Kidney (tissue), 14 donors: ENCODE data around the gene CDH13. TPM values are rescaled to one million over a fixed set of nuclear protein-coding genes. Genes with fewer than 3 reads are reported as not detected.

Experiments used
- DNase-seq, 5 donors: peaks; one replicate each; pipeline ENCODE4 v3.0.0-alpha.2; 2013 to 2020
- FAIRE-seq: peaks from 2 replicates; lab custom pipeline; 2012; peaks lifted over from hg19 to GRCh38; lab: Jason Lieb, UNC
- H3K27ac ChIP-seq, 2 donors: one replicate each; pipeline ENCODE4 v1.7.0; 2013; ENCODE audit warnings: low read depth in 2 of 2, low read length in 2 of 2, inconsistent platforms in 1 of 2
- H3K27me3 ChIP-seq: one replicate; pipeline ENCODE4 v1.7.1; 2013; ENCODE audit warnings: low read length, inconsistent platforms; ENCODE audit not compliant: control insufficient read depth, insufficient read depth
- H3K36me3 ChIP-seq, 3 donors: one replicate each; pipeline versions ENCODE4 v1.7.0 to v1.7.1; 2013; ENCODE audit warnings: low read length in 3 of 3, control low read depth in 1 of 3, inconsistent platforms in 1 of 3; ENCODE audit not compliant: insufficient read depth in 3 of 3, control insufficient read depth in 2 of 3
- H3K4me1 ChIP-seq, 3 donors: one replicate each; pipeline versions ENCODE4 v1.7.0 to v1.7.1; 2013; ENCODE audit warnings: low read length in 3 of 3, inconsistent platforms in 1 of 3, low read depth in 1 of 3; ENCODE audit not compliant: control insufficient read depth in 2 of 3, insufficient read depth in 2 of 3
- H3K4me3 ChIP-seq, 3 donors: one replicate each; pipeline versions ENCODE4 v1.7.0 to v1.8.1; 2013; ENCODE audit warnings: low read length in 3 of 3, control low read depth in 1 of 3, inconsistent platforms in 1 of 3
- H3K9ac ChIP-seq, 3 donors: one replicate each; pipeline versions ENCODE4 v1.7.0 to v1.7.1; 2013; ENCODE audit warnings: low read length in 3 of 3, control low read depth in 1 of 3, inconsistent platforms in 1 of 3
- H3K9me3 ChIP-seq, 3 donors: one replicate each; pipeline versions ENCODE4 v1.7.0 to v1.7.1; 2013; ENCODE audit warnings: low read length in 3 of 3, control low read depth in 1 of 3, inconsistent platforms in 1 of 3; ENCODE audit not compliant: control insufficient read depth in 2 of 3, insufficient read depth in 1 of 3
- CTCF ChIP-seq: IDR thresholded peaks from 3 replicates; pipeline ENCODE4 v1.5.1; 2012; ENCODE audit warnings: mild to moderate bottlenecking, moderate library complexity, borderline replicate concordance; ENCODE audit not compliant: insufficient read depth; ENCODE audit errors: extremely low read depth
- intact Hi-C: fragments of 100-400 bp; cut with DNase I; formaldehyde crosslinking; loops from one replicate; pipeline ENCODE4 v1.11.1; 2022
- polyA plus RNA-seq: library from polyadenylated mRNA; stranded (reverse); fragments of 350-450 nt; fragmentation: Illumina TruSeq; extraction: RNeasy Lipid Tissue Mini Kit (QIAGEN cat#74804); gene quantifications from one replicate; pipeline ENCODE4 v1.2.3, GENCODE V29; 2014; ENCODE audit warnings: low read depth, low replicate concordance; ENCODE audit not compliant: insufficient read depth
- total RNA-seq: library from RNA; stranded (reverse); fragmentation: NEBNext Ultra II Directional; extraction: Animal tissue kit (Norgen Biotek cat#: 25700); gene quantifications from one replicate; pipeline ENCODE4 v1.2.1, GENCODE V29; 2021
- donor health status: control.
- donor health status: control.
- donor health status: control.
- donor health status: control.
- donor health status: control.
- donor health status: DM: yes; HTN: yes; CAD: no.
- donor health status: Normal renal cell carcinoma (clear cell type).

The CDH13 gene
- total and polyA plus RNA-seq, 2 donors from 2014 or later: 4.8 to 13.8 TPM

GRCh38 chr16:83418565-83418964 lies 791.8 kb downstream of the CDH13 start:
- Histone ChIP-seq H3K4me1 (no peaks in the 10 kb centered on the region), H3K4me3 (no peak overlapping the region), H3K9me3 (no peaks in the 10 kb centered on the region), H3K27me3 (no peaks in the 10 kb centered on the region), H3K9ac (no peak overlapping the region), H3K36me3 (no peaks in the 10 kb centered on the region), H3K27ac (no peak overlapping the region)
- FAIRE-seq (no peak), DNase-seq (no peak)
- intact Hi-C loops: no loop called here
- TF ChIP-seq CTCF: no peak

GRCh38 chr16:83420206-83420760 lies 793.5 kb downstream of the CDH13 start:
- H3K27ac ChIP-seq: no peak overlapping the region
- intact Hi-C loops: no loop called here
- peak in 2 of 5 donors; percentile 84 to 87 for DNase-seq

GRCh38 chr16:83433201-83433600 lies 806.4 kb downstream of the CDH13 start:
- Histone ChIP-seq H3K9ac (no peak overlapping the region), H3K36me3 (no peaks in the 10 kb centered on the region), H3K27me3 (no peaks in the 10 kb centered on the region), H3K4me3 (no peak overlapping the region), H3K4me1 (no peaks in the 10 kb centered on the region), H3K27ac (no peak overlapping the region), H3K9me3 (no peaks in the 10 kb centered on the region)
- TF ChIP-seq CTCF: no peak
- DNase-seq (no peak), FAIRE-seq (no peak)
- intact Hi-C loops: no loop called here

More at GRCh38 chr16:83420206-83420760, 793.5 kb downstream of the CDH13 start:
- H3K4me3 ChIP-seq: no peak overlapping the region
- no peak for TF ChIP-seq CTCF
- H3K36me3 ChIP-seq: no peaks in the 10 kb centered on the region
- H3K4me1 ChIP-seq: no peaks in the 10 kb centered on the region
- no peak overlapping the region for H3K9ac ChIP-seq
- FAIRE-seq: no peak
- no peaks in the 10 kb centered on the region for H3K9me3 ChIP-seq
- H3K27me3 ChIP-seq: no peaks in the 10 kb centered on the region

- intact Hi-C loops: no loop called here
- Histone ChIP-seq H3K36me3 (no peaks in the 10 kb centered on the region), H3K27ac (no peak overlapping the region), H3K27me3 (no peaks in the 10 kb centered on the region), H3K4me3 (no peak overlapping the region), H3K4me1 (no peaks in the 10 kb centered on the region), H3K9me3 (no peaks in the 10 kb centered on the region), H3K9ac (no peak overlapping the region)
- DNase-seq (no peak), FAIRE-seq (no peak)
- TF ChIP-seq CTCF: no peak
Observed at GRCh38 chr16:83437036-83437435, 810.3 kb downstream of the CDH13 start.
